ENCODE results near the gene GREB1.

Gene GREB1

GRCh38 chr2:11633923-11634478 is 100.2 kb downstream of the GREB1 start:
- no peak for DNase-seq (ENCODE audit: low read depth in 2 of 2, low spot score in 1 of 2)

GRCh38 chr2:11634584-11634983 is 100.7 kb downstream of the GREB1 start:
- DNase-seq (ENCODE audit: low read depth in 2 of 2, low spot score in 1 of 2): no peak

GRCh38 chr2:11635141-11635540 is 101.3 kb downstream of the GREB1 start:
- DNase-seq (ENCODE audit: low read depth in 2 of 2, low spot score in 1 of 2): no peak

GRCh38 chr2:11636593-11637295 is 102.9 kb downstream of the GREB1 start:
- DNase-seq (ENCODE audit: low read depth in 2 of 2, low spot score in 1 of 2): no peak

GRCh38 chr2:11637546-11637945 is 103.7 kb downstream of the GREB1 start:
- no peak for DNase-seq (ENCODE audit: low read depth in 2 of 2, low spot score in 1 of 2)

- DNase-seq (ENCODE audit: low read depth in 2 of 2, low spot score in 1 of 2): no peak
Measured at GRCh38 chr2:11639503-11639902, 105.7 kb downstream of the GREB1 start.

- no peak for DNase-seq (ENCODE audit: low read depth in 2 of 2, low spot score in 1 of 2)
Measured at GRCh38 chr2:11640132-11640531, 106.3 kb downstream of the GREB1 start.

GRCh38 chr2:11642972-11643371 is 109.1 kb downstream of the GREB1 start:
- no peak for DNase-seq (ENCODE audit: low read depth in 2 of 2, low spot score in 1 of 2)

GRCh38 chr2:11644293-11644692 is 110.4 kb downstream of the GREB1 start:
- DNase-seq (ENCODE audit: low read depth in 2 of 2, low spot score in 1 of 2): no peak

- no peak for DNase-seq (ENCODE audit: low read depth in 2 of 2, low spot score in 1 of 2)
Measured at GRCh38 chr2:11646530-11646929, 112.7 kb downstream of the GREB1 start.

GRCh38 chr2:11647834-11648600 is 114.2 kb downstream of the GREB1 start:
- DNase-seq (ENCODE audit: low read depth in 2 of 2, low spot score in 1 of 2): no peak

- DNase-seq (ENCODE audit: low read depth in 2 of 2, low spot score in 1 of 2): no peak
Measured at GRCh38 chr2:11649093-11649492, 115.2 kb downstream of the GREB1 start.

- no peak for DNase-seq (ENCODE audit: low read depth in 2 of 2, low spot score in 1 of 2)
Measured at GRCh38 chr2:11651856-11652548, 118.2 kb downstream of the GREB1 start.

GRCh38 chr2:11652553-11652952 is 118.7 kb downstream of the GREB1 start:
- DNase-seq (ENCODE audit: low read depth in 2 of 2, low spot score in 1 of 2): no peak

- no peak for DNase-seq (ENCODE audit: low read depth in 2 of 2, low spot score in 1 of 2)
Measured at GRCh38 chr2:11655495-11655894, 121.7 kb downstream of the GREB1 start.

GRCh38 chr2:11656252-11656651 is 122.4 kb downstream of the GREB1 start:
- no peak for DNase-seq (ENCODE audit: low read depth in 2 of 2, low spot score in 1 of 2)

- DNase-seq (ENCODE audit: low read depth in 2 of 2, low spot score in 1 of 2): no peak
Measured at GRCh38 chr2:11656671-11657101, 122.8 kb downstream of the GREB1 start.

GRCh38 chr2:11657195-11657594 is 123.3 kb downstream of the GREB1 start:
- DNase-seq (ENCODE audit: low read depth in 2 of 2, low spot score in 1 of 2): no peak

- DNase-seq (ENCODE audit: low read depth in 2 of 2, low spot score in 1 of 2): no peak
Measured at GRCh38 chr2:11657646-11658045, 123.8 kb downstream of the GREB1 start.

GRCh38 chr2:11658208-11659114 is 124.6 kb downstream of the GREB1 start:
- DNase-seq (ENCODE audit: low read depth in 2 of 2, low spot score in 1 of 2): no peak

- no peak for DNase-seq (ENCODE audit: low read depth in 2 of 2, low spot score in 1 of 2)
Measured at GRCh38 chr2:11659115-11659475, 125.2 kb downstream of the GREB1 start.

All from stimulated activated CD8-positive, alpha-beta memory T cell treated with anti-CD3 and anti-CD28 coated beads, Interleukin-4, amount 100 ng/mL, for 4 hours (primary cell).